Measurements from ENCODE around the gene RXYLT1. TPM values are rescaled to one million over a fixed set of nuclear protein-coding genes. Genes with fewer than 3 reads are reported as not detected.
A peak's percentile ranks its signal among the peaks of the same experiment; 100 is the strongest.

Gene RXYLT1
- polyA plus RNA-seq, 2 of the 4 experiments (the other 2 are of a cell fraction), result 34.2 to 59.1 TPM

GRCh38 chr12:63844391-63845341, 65.0 kb downstream of the RXYLT1 start, which contains the start of gene SRGAP1:
TSS of gene SRGAP1 (plus strand) at chr12:63844700. CDS start at chr12:63844817, 117 bp downstream.
- peak within 1 kb of the TSS; percentile 88 for H3K4me3 ChIP-seq
- peaks cover 35% of the 10 kb centered on the region for H3K4me1 ChIP-seq
- FAIRE-seq, result no peak
- peak within 1 kb of the TSS; percentile 97 to 98 for H3K27ac ChIP-seq
- ChIA-PET POLR2A (interaction anchor here (0.7 to 3.0 kb wide), 7 partner anchors 17 to 378 kb away, joined by 3 to 23 read pairs (median 4); partner anchors contain the start of gene KICS2), CTCF (interaction anchor here (0.6 to 14.3 kb wide), 81 partner anchors 11 to 611 kb away, joined by 3 to 206 read pairs (median 7); partner anchors contain the start of genes C12orf56 and KICS2)
- TF ChIP-seq SMC3 (IDR thresholded peaks at IDR 0.05), result 0 out of 3 replicates have a peak, but pooled peaks have one; percentile 10
- no peak for TF ChIP-seq MAFK (IDR thresholded peaks at IDR 0.05; ENCODE audit: partially characterized antibody)
- TF ChIP-seq CHD4 (IDR thresholded peaks at IDR 0.05; ENCODE audit: borderline replicate concordance), result no peak
- TF ChIP-seq EHF (CRISPR knock-in tag; IDR thresholded peaks at IDR 0.05), result no peak
- peak; percentile 44 to 62 for ATAC-seq
- peak in 1 of 2 experiments; percentile 69 for DNase-seq (ENCODE audit: low read depth in 1 of 2, low spot score in 1 of 2)
- peak within 1 kb of the TSS; percentile 78 for H3K4me2 ChIP-seq
- H3K9me3 ChIP-seq, result no peaks in the 10 kb centered on the region
- WGBS (ENCODE audit: missing lambda C conversion rate), result 3% methylated on average over 32 of the region's 52 CpGs

DNA sequence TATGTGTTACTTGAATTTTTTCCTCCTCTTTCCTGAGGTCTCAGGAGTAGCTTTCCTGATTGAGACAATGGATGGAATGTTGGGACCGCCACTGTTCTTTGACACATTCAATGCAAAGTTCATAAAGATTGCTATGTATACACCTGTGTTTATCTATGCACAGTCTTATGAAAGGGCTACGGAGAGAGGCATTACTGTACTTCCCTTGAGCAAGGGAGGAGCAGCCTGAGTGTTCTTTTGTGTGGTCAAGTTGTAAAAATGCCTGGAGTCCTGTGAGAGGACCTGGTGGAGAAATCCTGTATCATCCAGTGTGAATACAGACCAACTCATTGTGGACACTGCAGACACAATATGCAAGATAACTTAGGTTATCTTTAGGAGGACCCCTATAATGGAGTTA, 66.0 kb downstream of the RXYLT1 start:
- Histone ChIP-seq H3K4me2 (peak overlapping the region; percentile 77), H3K4me3 (peak overlapping the region; percentile 88), H3K9me3 (no peaks in the 10 kb centered on the region), H3K27ac (peak overlapping the region; percentile 97 to 98), H3K4me1 (peaks cover 46% of the 10 kb centered on the region)
- TF ChIP-seq, protein P1, sequence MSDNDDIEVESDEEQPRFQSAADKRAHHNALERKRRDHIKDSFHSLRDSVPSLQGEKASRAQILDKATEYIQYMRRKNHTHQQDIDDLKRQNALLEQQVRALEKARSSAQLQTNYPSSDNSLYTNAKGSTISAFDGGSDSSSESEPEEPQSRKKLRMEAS (IDR thresholded peaks at IDR 0.05), result peak; percentile 5; the same call in 1 of the 2 replicates
- no peak for TF ChIP-seq HOXA7 (CRISPR knock-in tag; IDR thresholded peaks at IDR 0.05)
- ATAC-seq (no peak), DNase-seq (ENCODE audit: low read depth in 1 of 2, low spot score in 1 of 2) (peak in 1 of 2 experiments; percentile 54), FAIRE-seq (no peak)
- WGBS (ENCODE audit: missing lambda C conversion rate), result 0% methylated on average over 2 of the region's 2 CpGs
- ChIA-PET POLR2A (interaction anchor here (1.6 to 3.0 kb wide), 2 partner anchors 73 to 243 kb away, joined by 4 to 23 read pairs; no protein-coding TSS in a partner anchor), CTCF (interaction anchor here (0.5 to 14.3 kb wide), 13 partner anchors 10 to 545 kb away, joined by 3 to 206 read pairs (median 13); partner anchors contain the start of gene C12orf56)

DNA sequence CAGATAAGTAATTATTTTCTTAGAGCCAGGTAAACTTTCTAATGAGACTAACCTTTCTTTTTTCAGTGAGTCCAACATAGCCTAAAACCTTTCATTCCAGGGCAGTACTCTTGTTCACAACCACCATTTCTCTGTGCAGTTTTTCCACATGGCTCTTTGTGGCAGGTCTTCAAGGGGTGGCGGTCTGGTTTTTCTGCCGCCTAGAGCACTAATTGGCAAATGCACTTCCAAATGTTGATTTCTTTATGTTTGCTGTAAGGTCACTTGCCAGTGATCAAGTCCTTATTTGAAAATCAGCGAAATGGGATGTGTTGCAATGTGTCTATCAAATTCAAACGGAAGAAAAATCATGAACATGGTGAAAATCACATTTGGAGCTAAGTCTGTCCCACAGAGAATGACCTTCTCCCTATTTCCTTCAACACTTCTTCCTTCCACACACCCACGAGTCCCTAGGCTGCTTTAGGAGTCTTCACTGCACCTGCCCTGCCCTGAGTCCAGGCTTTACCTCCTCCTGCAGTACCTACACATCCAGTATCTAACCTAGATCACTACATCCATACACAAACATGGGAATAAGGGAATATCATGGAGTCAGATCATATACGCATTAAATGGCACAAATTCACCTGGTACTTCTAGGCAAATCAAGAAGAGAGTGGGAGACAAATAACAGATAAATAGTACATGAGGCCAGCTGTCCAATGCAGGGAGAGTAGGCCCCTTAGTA, 66.7 kb downstream of the RXYLT1 start:
- Histone ChIP-seq H3K27ac (peak overlapping the region; percentile 97 to 98), H3K9me3 (no peaks in the 10 kb centered on the region), H3K4me1 (peaks cover 53% of the 10 kb centered on the region), H3K4me3 (peak overlapping the region; percentile 88), H3K4me2 (peak overlapping the region; percentile 77)
- TF ChIP-seq, protein P1 (IDR thresholded peaks at IDR 0.05), result peak; percentile 69
- peak; percentile 27; the same call in 1 of the 3 replicates for TF ChIP-seq SMC3 (IDR thresholded peaks at IDR 0.05)
- TF ChIP-seq POLR2A (IDR thresholded peaks at IDR 0.05; ENCODE audit: low read length), result no peak
- TF ChIP-seq, protein P2, sequence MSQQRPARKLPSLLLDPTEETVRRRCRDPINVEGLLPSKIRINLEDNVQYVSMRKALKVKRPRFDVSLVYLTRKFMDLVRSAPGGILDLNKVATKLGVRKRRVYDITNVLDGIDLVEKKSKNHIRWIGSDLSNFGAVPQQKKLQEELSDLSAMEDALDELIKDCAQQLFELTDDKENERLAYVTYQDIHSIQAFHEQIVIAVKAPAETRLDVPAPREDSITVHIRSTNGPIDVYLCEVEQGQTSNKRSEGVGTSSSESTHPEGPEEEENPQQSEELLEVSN (IDR thresholded peaks at IDR 0.05; ENCODE audit: borderline replicate concordance, low read depth), result no peak
- TF ChIP-seq EHMT2 (IDR thresholded peaks at IDR 0.05; ENCODE audit: low read depth), result no peak
- TF ChIP-seq CTCF (IDR thresholded peaks at IDR 0.05), result peak; percentile 5; the same call in 1 of the 3 replicates
- TF ChIP-seq RAD21 (conservative IDR thresholded peaks at IDR 0.05 in 1 of 2, IDR thresholded peaks at IDR 0.05 in 1 of 2), result peak in 1 of 2 experiments; percentile 20; a peak in 2 of 5 replicates
- ChIA-PET POLR2A (no interaction called here), CTCF (interaction anchor here (3.5 to 4.4 kb wide), 2 partner anchors 9 to 392 kb away, joined by 33 to 39 read pairs; no protein-coding TSS in a partner anchor)
- WGBS (ENCODE audit: missing lambda C conversion rate), result 18% methylated on average over 6 of the region's 6 CpGs
- DNase-seq (ENCODE audit: low read depth in 1 of 2, low spot score in 1 of 2) (peak in 1 of 2 experiments; percentile 60), ATAC-seq (no peak), FAIRE-seq (no peak)

Measured in A549 (cell line).